ENCODE results near the gene LRRC49. TPM values are rescaled to one million over a fixed set of nuclear protein-coding genes. Genes with fewer than 3 reads are reported as not detected.
"Not testable (repeated sequence)": the region's sequence is repeated elsewhere in the genome, so short reads cannot be mapped to it uniquely, and the experiment has no call there.

The LRRC49 gene
- total RNA-seq, 1 donor from 2014 or later: 18.0 TPM

- DNase-seq (ENCODE audit: low read depth): no peak
- no peak for TF ChIP-seq CTCF (conservative IDR thresholded peaks at IDR 0.05; ENCODE audit: low read depth, low read length)
- H3K4me3 ChIP-seq (ENCODE audit: low read depth, low read length): no peak overlapping the region
Measured at GRCh38 chr15:71010997-71011396, 118.4 kb downstream of the LRRC49 start.

- DNase-seq (ENCODE audit: low read depth): no peak
- H3K4me3 ChIP-seq (ENCODE audit: low read depth, low read length): no peak overlapping the region
- peak; percentile 91 for TF ChIP-seq CTCF (conservative IDR thresholded peaks at IDR 0.05; ENCODE audit: low read depth, low read length)
Measured at GRCh38 chr15:71011503-71012155, 119.0 kb downstream of the LRRC49 start.

GRCh38 chr15:71013446-71013845 is 120.8 kb downstream of the LRRC49 start:
- DNase-seq (ENCODE audit: low read depth): no peak
- H3K4me3 ChIP-seq (ENCODE audit: low read depth, low read length): no peak overlapping the region
- TF ChIP-seq CTCF (conservative IDR thresholded peaks at IDR 0.05; ENCODE audit: low read depth, low read length): no peak

- H3K4me3 ChIP-seq (ENCODE audit: low read depth, low read length): no peak overlapping the region
- no peak for TF ChIP-seq CTCF (conservative IDR thresholded peaks at IDR 0.05; ENCODE audit: low read depth, low read length)
- DNase-seq (ENCODE audit: low read depth): no peak
Measured at GRCh38 chr15:71015342-71015741, 122.7 kb downstream of the LRRC49 start.

- not testable (repeated sequence) for H3K4me3 ChIP-seq (ENCODE audit: low read depth, low read length); DNase-seq (ENCODE audit: low read depth)
Measured at GRCh38 chr15:71031232-71031631, 138.6 kb downstream of the LRRC49 start.

GRCh38 chr15:71035478-71035877 is 142.9 kb downstream of the LRRC49 start:
- H3K4me3 ChIP-seq (ENCODE audit: low read depth, low read length); DNase-seq (ENCODE audit: low read depth): not testable (repeated sequence)

GRCh38 chr15:71042356-71042922 is 149.8 kb downstream of the LRRC49 start:
- no peak for DNase-seq (ENCODE audit: low read depth)
- no peak overlapping the region for H3K4me3 ChIP-seq (ENCODE audit: low read depth, low read length)
- no peak for TF ChIP-seq CTCF (conservative IDR thresholded peaks at IDR 0.05; ENCODE audit: low read depth, low read length)

GRCh38 chr15:71043373-71043772 is 150.7 kb downstream of the LRRC49 start:
- TF ChIP-seq CTCF (conservative IDR thresholded peaks at IDR 0.05; ENCODE audit: low read depth, low read length): no peak
- no peak overlapping the region for H3K4me3 ChIP-seq (ENCODE audit: low read depth, low read length)
- DNase-seq (ENCODE audit: low read depth): no peak

All from epithelial cell of proximal tubule (primary cell).